ENCODE results near the gene AIFM1.

DNA sequence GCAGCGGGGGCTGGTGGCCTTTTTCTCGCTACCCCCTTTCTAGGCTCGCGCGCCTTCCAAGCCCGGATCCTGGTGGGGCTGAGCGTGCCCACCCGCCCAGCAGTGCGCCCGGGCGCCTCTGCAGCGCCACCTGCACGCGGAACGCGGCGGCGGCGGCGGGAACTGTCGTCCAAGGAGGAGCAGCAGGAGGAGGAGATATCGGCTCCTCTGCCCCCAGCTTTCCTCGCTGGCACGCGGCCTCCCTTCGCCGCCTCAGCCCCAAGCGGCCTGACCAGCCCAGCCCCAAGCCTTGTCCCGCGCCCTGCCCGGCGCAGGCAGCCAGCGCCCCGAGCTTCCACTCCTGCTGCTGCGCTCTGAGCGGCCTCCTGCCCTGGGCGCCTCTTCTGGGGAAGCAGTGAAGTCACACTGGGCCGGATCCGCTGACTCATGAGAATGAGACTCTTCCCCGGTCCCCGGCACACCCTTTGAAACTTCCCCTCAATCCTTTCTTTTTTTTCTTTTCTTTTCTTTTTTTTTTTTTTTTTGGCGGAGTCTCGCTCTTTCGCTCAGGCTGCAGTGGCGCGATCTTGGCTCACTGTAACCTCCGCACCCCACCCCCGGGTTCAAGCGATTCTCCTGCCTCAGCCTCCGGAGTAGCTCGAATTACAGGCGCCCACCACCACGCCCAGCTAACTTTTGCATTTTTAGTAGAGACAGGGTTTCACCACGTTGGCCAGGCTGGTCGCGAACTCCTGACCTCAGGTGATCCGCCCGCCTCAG, 44.7 kb downstream of the AIFM1 start:
- TF ChIP-seq POLR2AphosphoS5 (IDR thresholded peaks at IDR 0.05; ENCODE audit: low read depth) (no peak), EZH2phosphoT487 (IDR thresholded peaks at IDR 0.05; ENCODE audit: unreplicated experiment) (no peak), EZH2 (IDR thresholded peaks at IDR 0.05; ENCODE audit: low read depth, unreplicated experiment) (no peak), JUNB (IDR thresholded peaks at IDR 0.05; ENCODE audit: unreplicated experiment) (no peak), NANOG (IDR thresholded peaks at IDR 0.05; ENCODE audit: borderline replicate concordance) (no peak), ZNF331 (CRISPR knock-in tag; IDR thresholded peaks at IDR 0.05; ENCODE audit: low read depth) (no peak), CREB1 (CRISPR knock-in tag; IDR thresholded peaks at IDR 0.05; ENCODE audit: low read depth) (no peak), STAT1 (IDR thresholded peaks at IDR 0.05; ENCODE audit: unreplicated experiment) (no peak)
- TF ChIP-seq, protein P1, sequence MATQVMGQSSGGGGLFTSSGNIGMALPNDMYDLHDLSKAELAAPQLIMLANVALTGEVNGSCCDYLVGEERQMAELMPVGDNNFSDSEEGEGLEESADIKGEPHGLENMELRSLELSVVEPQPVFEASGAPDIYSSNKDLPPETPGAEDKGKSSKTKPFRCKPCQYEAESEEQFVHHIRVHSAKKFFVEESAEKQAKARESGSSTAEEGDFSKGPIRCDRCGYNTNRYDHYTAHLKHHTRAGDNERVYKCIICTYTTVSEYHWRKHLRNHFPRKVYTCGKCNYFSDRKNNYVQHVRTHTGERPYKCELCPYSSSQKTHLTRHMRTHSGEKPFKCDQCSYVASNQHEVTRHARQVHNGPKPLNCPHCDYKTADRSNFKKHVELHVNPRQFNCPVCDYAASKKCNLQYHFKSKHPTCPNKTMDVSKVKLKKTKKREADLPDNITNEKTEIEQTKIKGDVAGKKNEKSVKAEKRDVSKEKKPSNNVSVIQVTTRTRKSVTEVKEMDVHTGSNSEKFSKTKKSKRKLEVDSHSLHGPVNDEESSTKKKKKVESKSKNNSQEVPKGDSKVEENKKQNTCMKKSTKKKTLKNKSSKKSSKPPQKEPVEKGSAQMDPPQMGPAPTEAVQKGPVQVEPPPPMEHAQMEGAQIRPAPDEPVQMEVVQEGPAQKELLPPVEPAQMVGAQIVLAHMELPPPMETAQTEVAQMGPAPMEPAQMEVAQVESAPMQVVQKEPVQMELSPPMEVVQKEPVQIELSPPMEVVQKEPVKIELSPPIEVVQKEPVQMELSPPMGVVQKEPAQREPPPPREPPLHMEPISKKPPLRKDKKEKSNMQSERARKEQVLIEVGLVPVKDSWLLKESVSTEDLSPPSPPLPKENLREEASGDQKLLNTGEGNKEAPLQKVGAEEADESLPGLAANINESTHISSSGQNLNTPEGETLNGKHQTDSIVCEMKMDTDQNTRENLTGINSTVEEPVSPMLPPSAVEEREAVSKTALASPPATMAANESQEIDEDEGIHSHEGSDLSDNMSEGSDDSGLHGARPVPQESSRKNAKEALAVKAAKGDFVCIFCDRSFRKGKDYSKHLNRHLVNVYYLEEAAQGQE (IDR thresholded peaks at IDR 0.05; ENCODE audit: unreplicated experiment) = no peak
- TF ChIP-seq, protein P2, sequence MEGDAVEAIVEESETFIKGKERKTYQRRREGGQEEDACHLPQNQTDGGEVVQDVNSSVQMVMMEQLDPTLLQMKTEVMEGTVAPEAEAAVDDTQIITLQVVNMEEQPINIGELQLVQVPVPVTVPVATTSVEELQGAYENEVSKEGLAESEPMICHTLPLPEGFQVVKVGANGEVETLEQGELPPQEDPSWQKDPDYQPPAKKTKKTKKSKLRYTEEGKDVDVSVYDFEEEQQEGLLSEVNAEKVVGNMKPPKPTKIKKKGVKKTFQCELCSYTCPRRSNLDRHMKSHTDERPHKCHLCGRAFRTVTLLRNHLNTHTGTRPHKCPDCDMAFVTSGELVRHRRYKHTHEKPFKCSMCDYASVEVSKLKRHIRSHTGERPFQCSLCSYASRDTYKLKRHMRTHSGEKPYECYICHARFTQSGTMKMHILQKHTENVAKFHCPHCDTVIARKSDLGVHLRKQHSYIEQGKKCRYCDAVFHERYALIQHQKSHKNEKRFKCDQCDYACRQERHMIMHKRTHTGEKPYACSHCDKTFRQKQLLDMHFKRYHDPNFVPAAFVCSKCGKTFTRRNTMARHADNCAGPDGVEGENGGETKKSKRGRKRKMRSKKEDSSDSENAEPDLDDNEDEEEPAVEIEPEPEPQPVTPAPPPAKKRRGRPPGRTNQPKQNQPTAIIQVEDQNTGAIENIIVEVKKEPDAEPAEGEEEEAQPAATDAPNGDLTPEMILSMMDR (conservative IDR thresholded peaks at IDR 0.05; ENCODE audit: low read depth in 2 of 2) = peak; percentile 45 to 68
- TF ChIP-seq, protein P3, sequence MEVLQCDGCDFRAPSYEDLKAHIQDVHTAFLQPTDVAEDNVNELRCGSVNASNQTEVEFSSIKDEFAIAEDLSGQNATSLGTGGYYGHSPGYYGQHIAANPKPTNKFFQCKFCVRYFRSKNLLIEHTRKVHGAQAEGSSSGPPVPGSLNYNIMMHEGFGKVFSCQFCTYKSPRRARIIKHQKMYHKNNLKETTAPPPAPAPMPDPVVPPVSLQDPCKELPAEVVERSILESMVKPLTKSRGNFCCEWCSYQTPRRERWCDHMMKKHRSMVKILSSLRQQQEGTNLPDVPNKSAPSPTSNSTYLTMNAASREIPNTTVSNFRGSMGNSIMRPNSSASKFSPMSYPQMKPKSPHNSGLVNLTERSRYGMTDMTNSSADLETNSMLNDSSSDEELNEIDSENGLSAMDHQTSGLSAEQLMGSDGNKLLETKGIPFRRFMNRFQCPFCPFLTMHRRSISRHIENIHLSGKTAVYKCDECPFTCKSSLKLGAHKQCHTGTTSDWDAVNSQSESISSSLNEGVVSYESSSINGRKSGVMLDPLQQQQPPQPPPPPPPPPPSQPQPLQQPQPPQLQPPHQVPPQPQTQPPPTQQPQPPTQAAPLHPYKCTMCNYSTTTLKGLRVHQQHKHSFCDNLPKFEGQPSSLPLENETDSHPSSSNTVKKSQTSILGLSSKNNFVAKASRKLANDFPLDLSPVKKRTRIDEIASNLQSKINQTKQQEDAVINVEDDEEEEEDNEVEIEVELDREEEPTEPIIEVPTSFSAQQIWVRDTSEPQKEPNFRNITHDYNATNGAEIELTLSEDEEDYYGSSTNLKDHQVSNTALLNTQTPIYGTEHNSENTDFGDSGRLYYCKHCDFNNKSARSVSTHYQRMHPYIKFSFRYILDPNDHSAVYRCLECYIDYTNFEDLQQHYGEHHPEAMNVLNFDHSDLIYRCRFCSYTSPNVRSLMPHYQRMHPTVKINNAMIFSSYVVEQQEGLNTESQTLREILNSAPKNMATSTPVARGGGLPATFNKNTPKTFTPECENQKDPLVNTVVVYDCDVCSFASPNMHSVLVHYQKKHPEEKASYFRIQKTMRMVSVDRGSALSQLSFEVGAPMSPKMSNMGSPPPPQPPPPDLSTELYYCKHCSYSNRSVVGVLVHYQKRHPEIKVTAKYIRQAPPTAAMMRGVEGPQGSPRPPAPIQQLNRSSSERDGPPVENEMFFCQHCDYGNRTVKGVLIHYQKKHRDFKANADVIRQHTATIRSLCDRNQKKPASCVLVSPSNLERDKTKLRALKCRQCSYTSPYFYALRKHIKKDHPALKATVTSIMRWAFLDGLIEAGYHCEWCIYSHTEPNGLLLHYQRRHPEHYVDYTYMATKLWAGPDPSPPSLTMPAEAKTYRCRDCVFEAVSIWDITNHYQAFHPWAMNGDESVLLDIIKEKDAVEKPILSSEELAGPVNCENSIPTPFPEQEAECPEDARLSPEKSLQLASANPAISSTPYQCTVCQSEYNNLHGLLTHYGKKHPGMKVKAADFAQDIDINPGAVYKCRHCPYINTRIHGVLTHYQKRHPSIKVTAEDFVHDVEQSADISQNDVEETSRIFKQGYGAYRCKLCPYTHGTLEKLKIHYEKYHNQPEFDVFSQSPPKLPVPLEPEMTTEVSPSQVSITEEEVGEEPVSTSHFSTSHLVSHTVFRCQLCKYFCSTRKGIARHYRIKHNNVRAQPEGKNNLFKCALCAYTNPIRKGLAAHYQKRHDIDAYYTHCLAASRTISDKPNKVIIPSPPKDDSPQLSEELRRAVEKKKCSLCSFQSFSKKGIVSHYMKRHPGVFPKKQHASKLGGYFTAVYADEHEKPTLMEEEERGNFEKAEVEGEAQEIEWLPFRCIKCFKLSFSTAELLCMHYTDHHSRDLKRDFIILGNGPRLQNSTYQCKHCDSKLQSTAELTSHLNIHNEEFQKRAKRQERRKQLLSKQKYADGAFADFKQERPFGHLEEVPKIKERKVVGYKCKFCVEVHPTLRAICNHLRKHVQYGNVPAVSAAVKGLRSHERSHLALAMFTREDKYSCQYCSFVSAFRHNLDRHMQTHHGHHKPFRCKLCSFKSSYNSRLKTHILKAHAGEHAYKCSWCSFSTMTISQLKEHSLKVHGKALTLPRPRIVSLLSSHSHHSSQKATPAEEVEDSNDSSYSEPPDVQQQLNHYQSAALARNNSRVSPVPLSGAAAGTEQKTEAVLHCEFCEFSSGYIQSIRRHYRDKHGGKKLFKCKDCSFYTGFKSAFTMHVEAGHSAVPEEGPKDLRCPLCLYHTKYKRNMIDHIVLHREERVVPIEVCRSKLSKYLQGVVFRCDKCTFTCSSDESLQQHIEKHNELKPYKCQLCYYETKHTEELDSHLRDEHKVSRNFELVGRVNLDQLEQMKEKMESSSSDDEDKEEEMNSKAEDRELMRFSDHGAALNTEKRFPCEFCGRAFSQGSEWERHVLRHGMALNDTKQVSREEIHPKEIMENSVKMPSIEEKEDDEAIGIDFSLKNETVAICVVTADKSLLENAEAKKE (CRISPR knock-in tag; IDR thresholded peaks at IDR 0.05) = no peak
- TF ChIP-seq, protein P4, sequence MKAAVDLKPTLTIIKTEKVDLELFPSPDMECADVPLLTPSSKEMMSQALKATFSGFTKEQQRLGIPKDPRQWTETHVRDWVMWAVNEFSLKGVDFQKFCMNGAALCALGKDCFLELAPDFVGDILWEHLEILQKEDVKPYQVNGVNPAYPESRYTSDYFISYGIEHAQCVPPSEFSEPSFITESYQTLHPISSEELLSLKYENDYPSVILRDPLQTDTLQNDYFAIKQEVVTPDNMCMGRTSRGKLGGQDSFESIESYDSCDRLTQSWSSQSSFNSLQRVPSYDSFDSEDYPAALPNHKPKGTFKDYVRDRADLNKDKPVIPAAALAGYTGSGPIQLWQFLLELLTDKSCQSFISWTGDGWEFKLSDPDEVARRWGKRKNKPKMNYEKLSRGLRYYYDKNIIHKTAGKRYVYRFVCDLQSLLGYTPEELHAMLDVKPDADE (IDR thresholded peaks at IDR 0.05) = no peak

Data from GM23338 (cell line).